SK-N-SH (cell line): ENCODE data around the gene PDE4B.

Source experiments
- MXI1 ChIP-seq: IDR thresholded peaks from 2 replicates; pipeline ENCODE4 v1.6.1; 2012; ENCODE audit warnings: mild to moderate bottlenecking, low read depth, low read length, improper control_type of control experiment
- TF ChIP-seq, protein P1 (sequence below): IDR thresholded peaks from 2 replicates; pipeline ENCODE4 v1.4.0; 2012; ENCODE audit warnings: low read depth

DNA sequence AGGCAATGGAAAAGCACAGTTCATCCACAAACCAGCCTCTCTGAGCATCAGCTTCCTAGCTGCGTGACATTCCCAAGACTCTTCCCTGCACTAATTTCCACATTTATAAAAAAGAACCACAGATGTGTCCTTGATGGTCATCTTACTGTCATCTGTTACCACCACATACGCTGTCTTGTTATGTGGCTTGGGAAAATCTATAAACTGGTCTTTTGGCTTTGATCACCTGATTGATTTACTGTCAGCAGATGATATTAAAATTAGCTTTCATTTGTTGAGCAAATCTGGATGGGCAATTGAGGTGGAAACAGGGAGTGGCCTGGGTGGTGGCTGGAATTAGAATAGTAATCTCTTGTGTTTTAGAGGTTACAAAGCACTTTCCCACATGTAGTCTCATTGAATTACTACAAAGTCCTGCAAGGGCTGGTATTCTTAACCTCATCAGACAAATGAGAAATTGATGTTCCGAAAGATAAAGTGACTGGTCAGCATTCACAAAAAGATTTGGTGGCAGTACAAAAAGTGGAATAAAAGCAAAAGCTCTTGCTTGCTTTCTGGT, 509.6 kb downstream of the PDE4B start:
- TF ChIP-seq, protein P1, sequence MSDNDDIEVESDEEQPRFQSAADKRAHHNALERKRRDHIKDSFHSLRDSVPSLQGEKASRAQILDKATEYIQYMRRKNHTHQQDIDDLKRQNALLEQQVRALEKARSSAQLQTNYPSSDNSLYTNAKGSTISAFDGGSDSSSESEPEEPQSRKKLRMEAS = no peak
- TF ChIP-seq MXI1 = no peak
